K562 (cell line): ENCODE results near the gene TMEM156.

Source experiments
- FOS ChIP-seq: IDR thresholded peaks from 3 replicates; pipeline ENCODE4 v1.6.1; 2011; ENCODE audit not compliant: insufficient read length; ENCODE audit errors: extremely low read depth
- NFATC3 ChIP-seq: fragments of 450-650 bp; IDR thresholded peaks from 2 replicates; pipeline ENCODE4 v1.6.1; 2017; ENCODE audit warnings: mild to moderate bottlenecking
- POLR2AphosphoS5 ChIP-seq: IDR thresholded peaks from 2 replicates; pipeline ENCODE4 v1.6.1; 2011; ENCODE audit warnings: mild to moderate bottlenecking, low read depth, low read length, moderate library complexity; ENCODE audit not compliant: control insufficient read depth, insufficient read depth
- STAG1 ChIP-seq: sonication (generic); formaldehyde crosslinking; IDR thresholded peaks from 2 replicates; pipeline ENCODE4 v1.5.0; 2020; ENCODE audit warnings: missing genetic modification reagents, borderline replicate concordance

- TF ChIP-seq FOS (no peak), NFATC3 (no peak), POLR2AphosphoS5 (no peak), STAG1 (no peak)
Observed at GRCh38 chr4:38950159-38950558, 82.0 kb downstream of the TMEM156 start.
